Measurements from ENCODE around the gene SLC17A5.
"Not testable (repeated sequence)": the region's sequence is repeated elsewhere in the genome, so short reads cannot be mapped to it uniquely, and the experiment has no call there.

Gene SLC17A5

DNA sequence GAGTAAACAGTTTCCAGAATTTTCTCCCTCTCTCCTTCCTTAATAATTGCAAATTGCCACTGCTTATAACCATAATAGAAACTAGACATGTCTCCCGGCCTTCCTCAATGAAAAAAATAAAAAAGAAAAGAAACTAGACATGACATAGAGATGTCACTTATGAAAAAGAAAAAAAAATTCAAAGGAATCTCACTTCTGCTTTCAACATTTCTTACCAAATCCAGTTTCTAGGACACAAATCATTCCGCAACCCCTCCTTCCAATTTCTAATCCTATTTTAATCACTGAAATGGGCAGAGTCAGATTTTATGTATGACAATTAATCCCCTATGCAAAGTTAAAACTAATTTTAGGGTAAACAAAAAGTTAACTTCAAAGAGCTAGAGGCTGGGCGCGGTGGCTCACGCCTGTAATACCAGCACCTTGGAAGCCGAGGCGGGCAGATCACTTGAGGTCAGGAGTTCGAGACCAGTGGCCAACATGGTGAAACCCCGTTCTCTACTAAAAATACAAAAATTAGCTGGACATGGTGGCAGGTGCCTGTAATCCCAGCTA lies 92.9 kb downstream of the SLC17A5 start:
- Mint-ChIP-seq H3K4me1 (ENCODE audit: low read depth) (peaks cover 40% of the 10 kb centered on the region), H3K9me3 (no peaks in the 10 kb centered on the region), H3K36me3 (ENCODE audit: low read depth) (no peaks in the 10 kb centered on the region), H3K27me3 (no peaks in the 10 kb centered on the region), H3K27ac (peak overlapping the region; percentile 74), H3K4me3 (no peak overlapping the region)
- intact Hi-C loops (cut with micrococcal nuclease), result loop anchor here (5.0 kb wide), 1 partner anchor 36 kb away; no protein-coding TSS in a partner anchor

DNA sequence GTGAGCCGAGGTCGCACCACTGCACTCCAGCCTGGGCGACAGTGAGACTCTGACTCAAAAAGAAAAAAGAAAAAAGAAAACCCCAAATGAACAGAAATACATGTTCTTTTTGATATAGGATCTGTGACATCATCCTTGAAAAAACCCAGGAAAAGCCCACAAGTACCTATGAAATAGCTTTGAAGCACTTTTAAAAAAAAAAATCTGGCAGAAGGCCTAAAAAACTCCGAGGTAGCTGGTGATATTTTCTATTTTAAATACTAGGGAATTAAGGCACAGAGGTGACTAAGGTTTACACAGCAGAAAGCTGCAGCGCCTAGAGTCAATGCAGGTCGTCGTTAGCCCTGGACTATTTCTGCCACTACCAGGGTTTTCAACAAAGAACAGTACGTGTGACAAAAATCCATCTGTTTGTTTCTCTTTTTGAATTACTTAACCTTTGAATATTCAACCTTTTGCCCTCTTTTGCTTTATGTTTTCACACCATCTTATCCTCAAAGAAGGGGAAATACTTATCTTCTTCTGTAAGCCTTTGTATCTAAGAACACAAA lies 93.5 kb downstream of the SLC17A5 start:
- Mint-ChIP-seq H3K36me3 (ENCODE audit: low read depth) (no peaks in the 10 kb centered on the region), H3K27me3 (no peaks in the 10 kb centered on the region), H3K9me3 (no peaks in the 10 kb centered on the region), H3K4me3 (no peak overlapping the region), H3K27ac (peak overlapping the region; percentile 74), H3K4me1 (ENCODE audit: low read depth) (peaks cover 40% of the 10 kb centered on the region)
- intact Hi-C loops (cut with micrococcal nuclease), result loop anchor here (5.0 kb wide), 1 partner anchor 37 kb away; no protein-coding TSS in a partner anchor

DNA sequence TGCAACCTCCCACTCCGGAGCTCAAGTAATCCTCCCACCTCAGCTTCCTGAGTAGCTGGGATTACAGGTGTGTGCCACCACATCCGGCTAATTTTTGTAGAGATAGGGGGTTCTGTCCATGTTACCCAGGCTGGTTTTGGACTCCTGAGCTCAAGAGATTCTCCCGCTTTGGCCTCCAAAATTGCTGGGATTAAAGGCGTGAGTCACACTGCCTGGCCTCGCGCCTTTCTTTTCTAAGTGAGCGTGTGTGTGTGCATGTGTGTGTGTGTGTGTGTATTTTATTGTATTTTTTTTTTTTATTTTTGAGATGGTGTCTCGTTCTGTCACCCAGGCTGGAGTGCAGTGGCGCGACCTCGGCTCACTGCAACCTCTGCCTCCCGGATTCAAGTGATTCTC lies 94.4 kb downstream of the SLC17A5 start:
- H3K27me3 Mint-ChIP-seq; H3K4me3 Mint-ChIP-seq; intact Hi-C loops (cut with micrococcal nuclease); H3K9me3 Mint-ChIP-seq; H3K27ac Mint-ChIP-seq; H3K36me3 Mint-ChIP-seq (ENCODE audit: low read depth): not testable (repeated sequence)
- peaks cover 38% of the 10 kb centered on the region for H3K4me1 Mint-ChIP-seq (ENCODE audit: low read depth)

DNA sequence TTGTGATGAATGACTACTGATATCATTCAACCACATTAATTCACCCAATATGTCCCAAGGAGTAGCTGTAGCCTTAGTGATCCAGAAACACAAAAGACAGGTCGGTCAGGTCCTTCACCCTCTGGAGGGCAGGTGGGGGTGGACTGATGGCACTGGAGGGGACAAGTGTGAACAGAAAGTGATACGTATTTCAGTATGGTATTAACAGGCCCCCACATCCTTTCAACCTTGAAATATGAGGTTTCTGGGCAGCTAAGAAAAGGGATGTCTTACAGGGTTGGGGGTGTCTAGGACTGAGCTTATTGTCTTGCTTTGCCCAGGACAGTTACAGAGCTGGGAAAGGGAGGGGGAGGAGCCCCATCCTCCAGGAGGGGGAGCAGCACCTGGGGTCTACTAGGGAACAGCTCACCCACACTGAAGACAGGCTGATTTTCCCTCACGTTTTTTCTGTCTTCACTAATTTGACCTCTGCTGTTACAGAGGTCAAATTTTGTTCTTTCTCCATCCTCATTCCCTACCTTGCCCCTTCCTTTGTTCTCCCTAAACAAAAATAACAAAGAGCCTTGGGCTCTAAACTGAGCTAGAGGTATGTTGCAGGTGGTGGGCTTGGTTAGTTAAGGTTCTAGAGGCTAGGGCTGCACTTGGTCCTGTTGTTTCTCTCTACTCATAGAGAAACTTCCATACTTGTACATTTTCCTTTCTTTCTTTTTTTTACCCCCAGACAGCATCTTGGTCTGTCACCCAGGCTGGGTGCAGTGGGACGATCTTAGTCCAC lies 95.0 kb downstream of the SLC17A5 start:
- no peaks in the 10 kb centered on the region for H3K9me3 Mint-ChIP-seq
- intact Hi-C loops (cut with micrococcal nuclease), result no loop called here
- no peaks in the 10 kb centered on the region for H3K36me3 Mint-ChIP-seq (ENCODE audit: low read depth)
- peaks cover 33% of the 10 kb centered on the region for H3K4me1 Mint-ChIP-seq (ENCODE audit: low read depth)
- no peaks in the 10 kb centered on the region for H3K27me3 Mint-ChIP-seq
- H3K4me3 Mint-ChIP-seq, result no peak overlapping the region
- no peak overlapping the region for H3K27ac Mint-ChIP-seq

DNA sequence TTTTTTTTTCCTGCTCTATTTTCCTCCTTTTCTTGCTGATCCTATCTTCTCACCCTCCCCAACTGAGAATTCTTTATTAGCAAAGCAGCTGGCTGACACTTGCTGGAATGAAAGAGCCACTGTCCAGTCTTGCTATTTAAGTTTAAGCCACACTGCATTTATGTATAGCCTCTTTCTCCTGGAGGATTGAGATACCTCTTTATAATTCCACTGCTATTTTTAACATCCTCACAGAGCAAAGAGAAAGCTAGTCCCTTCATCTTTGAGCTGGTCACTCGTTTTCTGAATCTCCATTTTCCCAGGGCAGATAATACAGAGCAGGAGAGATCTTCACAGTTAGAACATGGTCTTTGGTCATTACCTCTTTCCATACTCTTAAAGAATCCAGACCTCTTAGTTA lies 97.0 kb downstream of the SLC17A5 start:
- peaks cover 33% of the 10 kb centered on the region for H3K4me1 Mint-ChIP-seq (ENCODE audit: low read depth)
- no peak overlapping the region for H3K27ac Mint-ChIP-seq
- no peaks in the 10 kb centered on the region for H3K9me3 Mint-ChIP-seq
- intact Hi-C loops (cut with micrococcal nuclease), result no loop called here
- no peaks in the 10 kb centered on the region for H3K36me3 Mint-ChIP-seq (ENCODE audit: low read depth)
- H3K4me3 Mint-ChIP-seq, result no peak overlapping the region
- H3K27me3 Mint-ChIP-seq, result no peaks in the 10 kb centered on the region

DNA sequence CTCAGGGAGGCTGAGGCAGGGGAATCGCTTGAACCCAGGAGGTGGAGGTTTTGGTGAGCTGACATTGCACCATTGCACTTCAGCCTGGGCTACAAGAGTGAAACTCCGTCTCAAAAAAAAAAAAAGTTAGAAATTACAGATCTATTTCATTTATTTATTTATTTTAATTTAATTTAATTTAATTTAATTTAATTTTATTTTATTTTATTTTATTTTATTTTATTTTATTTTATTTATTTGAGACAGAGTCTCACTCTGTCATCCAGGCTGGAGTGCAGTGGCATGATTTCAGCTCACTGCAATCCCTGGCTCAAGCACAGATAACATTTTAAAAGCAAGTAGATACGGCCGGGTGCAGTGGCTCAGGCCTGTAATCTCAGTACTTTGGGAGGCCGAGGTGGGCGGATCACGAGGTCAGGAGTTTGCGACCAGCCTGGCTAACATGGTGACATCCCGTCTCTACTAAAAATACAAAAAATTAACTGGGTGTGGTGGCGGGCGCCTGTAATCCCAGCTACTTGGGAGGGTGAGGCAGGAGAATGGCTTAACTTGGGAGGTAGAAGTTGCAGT lies 98.3 kb downstream of the SLC17A5 start:
- H3K9me3 Mint-ChIP-seq; H3K4me3 Mint-ChIP-seq; H3K27me3 Mint-ChIP-seq; intact Hi-C loops (cut with micrococcal nuclease); H3K27ac Mint-ChIP-seq; H3K36me3 Mint-ChIP-seq (ENCODE audit: low read depth): not testable (repeated sequence)
- H3K4me1 Mint-ChIP-seq (ENCODE audit: low read depth), result peaks cover 23% of the 10 kb centered on the region

DNA sequence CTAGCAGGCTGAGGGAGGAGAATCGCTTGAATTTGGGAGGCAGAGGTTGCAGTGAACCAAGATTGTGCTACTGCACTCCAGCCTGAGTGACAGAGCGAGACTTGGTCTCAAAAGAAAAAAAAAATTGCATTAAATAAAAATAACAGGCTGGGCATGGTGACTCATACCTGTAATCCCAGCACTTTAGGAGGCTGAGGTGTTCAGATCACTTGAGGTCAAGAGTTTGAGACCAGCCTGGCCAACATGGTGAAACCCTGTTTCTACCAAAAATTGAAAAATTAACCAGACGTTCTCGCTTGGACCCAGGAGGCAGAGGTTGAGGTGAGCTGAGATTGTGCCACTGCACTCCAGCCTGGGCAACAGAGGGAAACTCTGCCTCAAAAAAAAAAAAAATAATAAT lies 102.7 kb downstream of the SLC17A5 start:
- H3K9me3 Mint-ChIP-seq; intact Hi-C loops (cut with micrococcal nuclease); H3K27me3 Mint-ChIP-seq; H3K4me3 Mint-ChIP-seq; H3K36me3 Mint-ChIP-seq (ENCODE audit: low read depth); H3K27ac Mint-ChIP-seq: not testable (repeated sequence)
- peaks cover 11% of the 10 kb centered on the region for H3K4me1 Mint-ChIP-seq (ENCODE audit: low read depth)

DNA sequence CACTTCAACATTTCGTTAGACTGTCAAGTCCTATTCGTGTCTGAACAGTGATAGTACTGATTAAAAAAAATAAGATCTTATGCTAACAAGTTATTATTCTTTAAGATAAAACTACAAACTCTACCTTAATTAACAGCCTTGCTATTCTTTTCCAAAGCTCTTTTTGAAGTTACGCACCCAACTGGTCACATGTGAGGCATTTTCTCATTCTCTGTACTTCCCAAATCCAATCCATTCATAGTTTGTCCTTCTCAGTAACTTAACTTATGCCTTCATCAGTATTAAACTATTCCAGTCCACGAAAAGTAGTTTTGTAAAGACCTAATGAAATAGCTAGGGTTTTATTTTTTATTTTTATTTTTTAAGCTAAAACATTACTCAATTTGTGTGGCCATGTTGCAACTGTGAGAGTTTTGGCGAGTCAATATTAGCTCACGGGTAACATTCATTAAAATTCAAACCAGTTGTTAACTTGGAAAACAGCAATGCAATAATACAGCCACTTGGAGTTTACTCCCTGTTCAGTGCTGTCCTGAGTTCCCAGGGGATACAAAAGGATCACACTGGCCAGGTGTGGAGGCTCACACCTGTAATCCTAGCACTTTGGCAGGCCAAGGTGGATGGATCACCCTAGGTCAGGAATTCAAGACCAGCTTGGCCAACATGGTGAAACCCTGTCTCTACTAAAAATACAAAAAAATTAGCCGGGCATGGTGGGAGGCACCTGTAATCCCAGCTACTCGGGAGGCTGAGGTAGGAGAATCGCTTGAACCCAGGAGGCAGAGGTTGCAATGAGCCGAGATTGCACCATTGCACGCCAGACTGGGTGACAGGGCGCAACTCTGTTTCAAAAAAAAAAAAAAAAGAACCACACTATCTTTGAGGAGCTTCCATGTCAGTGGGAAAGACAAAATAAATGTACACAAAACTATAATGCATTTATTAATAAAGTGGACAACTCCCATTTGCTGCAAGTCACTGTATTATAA lies 105.0 kb downstream of the SLC17A5 start:
- intact Hi-C loops (cut with micrococcal nuclease), result no loop called here
- H3K9me3 Mint-ChIP-seq, result no peaks in the 10 kb centered on the region
- peaks cover 21% of the 10 kb centered on the region for H3K4me1 Mint-ChIP-seq (ENCODE audit: low read depth)
- H3K27ac Mint-ChIP-seq, result no peak overlapping the region
- H3K4me3 Mint-ChIP-seq, result no peak overlapping the region
- H3K36me3 Mint-ChIP-seq (ENCODE audit: low read depth), result no peaks in the 10 kb centered on the region
- H3K27me3 Mint-ChIP-seq, result peaks cover 3% of the 10 kb centered on the region

DNA sequence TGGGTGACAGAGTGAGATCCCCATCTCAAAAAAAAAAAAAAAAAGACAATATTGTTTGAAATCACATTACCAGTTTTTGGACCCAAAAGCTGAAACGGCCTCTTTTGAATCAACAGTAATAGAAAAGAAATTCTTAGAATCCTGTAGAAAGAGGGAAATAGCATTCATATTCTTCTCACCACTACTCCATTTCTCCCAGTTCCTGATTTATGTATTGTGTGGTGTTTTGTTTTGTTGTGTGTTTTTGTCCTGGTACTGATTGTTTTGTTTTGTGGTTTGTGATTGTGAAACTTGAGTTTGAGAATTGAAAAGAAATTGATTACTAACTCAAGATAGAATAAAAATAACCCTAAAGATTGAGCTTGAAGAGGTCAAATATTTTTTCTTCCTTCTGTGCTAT lies 106.8 kb downstream of the SLC17A5 start:
- Mint-ChIP-seq H3K27ac (peak overlapping the region; percentile 78), H3K9me3 (no peaks in the 10 kb centered on the region), H3K4me1 (ENCODE audit: low read depth) (peaks cover 21% of the 10 kb centered on the region), H3K36me3 (ENCODE audit: low read depth) (no peaks in the 10 kb centered on the region), H3K27me3 (peaks cover 3% of the 10 kb centered on the region), H3K4me3 (no peak overlapping the region)
- intact Hi-C loops (cut with micrococcal nuclease), result no loop called here
